Endometrium (tissue), 2 donors: ENCODE results near the gene ZNF98.

ENCODE experiments used
- FAIRE-seq: peaks from 2 replicates; lab custom pipeline; 2012; peaks lifted over from hg19 to GRCh38; lab: Jason Lieb, UNC
- donor health status: control.
- donor health status: control.

Gene ZNF98

DNA sequence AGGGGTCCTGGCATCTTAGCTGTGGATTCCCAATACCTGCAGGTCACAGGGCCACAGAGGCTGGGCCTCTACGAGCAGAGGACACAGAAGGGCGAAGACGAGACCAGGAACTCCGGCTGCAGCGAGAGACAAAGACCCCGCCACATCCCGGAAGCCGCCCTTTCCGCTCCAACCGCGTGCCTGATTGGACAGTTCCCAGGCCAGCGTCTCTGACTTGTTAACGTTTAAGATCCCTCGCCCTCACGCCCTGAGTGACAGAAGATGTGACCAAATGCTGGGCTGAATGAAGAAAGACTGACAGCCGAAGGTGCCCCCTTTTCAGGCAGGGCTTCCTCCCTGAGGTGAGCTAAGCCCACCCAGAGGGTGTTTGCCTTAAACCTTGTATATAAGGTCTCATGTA is at the start of gene ZNF98:
Gene ZNF98 (minus strand): TSS at position 136 of the 400 bp plus-strand sequence. CDS start 122 bp downstream, at position 14.
- FAIRE-seq = no peak

DNA sequence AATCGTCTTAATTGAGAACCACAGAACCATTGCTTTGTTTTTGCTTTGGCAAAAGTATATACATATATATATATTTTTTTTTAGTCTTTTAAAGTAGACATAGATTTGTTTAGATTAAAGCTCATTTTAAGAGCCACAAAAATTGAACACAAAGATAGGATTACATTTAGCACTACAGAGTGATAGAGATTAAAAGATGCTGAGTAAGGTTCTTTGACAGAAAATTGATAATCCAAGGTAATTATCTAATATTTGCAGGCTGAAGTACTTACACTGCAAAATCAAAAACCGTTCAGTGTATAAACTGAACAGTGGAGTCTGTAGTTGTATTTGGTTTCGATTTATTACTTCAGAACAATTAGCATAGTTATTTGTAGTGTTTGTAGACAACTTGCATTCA is 24.5 kb upstream of the ZNF98 start:
- no peak for FAIRE-seq

DNA sequence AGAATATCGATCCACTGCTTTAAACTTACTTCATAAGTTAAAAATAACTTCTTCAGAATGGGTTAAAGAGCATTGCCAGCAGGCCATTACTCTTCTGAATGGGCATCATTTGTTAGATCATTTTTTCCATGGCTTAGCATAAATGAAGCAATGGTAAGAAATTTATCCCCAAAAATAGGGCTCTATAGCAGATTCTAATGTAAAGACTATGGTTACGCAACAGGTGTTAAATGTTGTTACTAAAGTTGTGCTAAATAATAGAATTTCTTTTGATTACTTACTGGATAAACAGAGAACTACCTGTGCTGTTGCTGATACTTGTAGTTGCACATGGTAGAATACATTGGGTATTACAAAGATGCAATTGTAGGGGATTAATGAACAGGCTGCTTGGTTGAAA is 15.9 kb upstream of the ZNF98 start:
- FAIRE-seq = no peak

DNA sequence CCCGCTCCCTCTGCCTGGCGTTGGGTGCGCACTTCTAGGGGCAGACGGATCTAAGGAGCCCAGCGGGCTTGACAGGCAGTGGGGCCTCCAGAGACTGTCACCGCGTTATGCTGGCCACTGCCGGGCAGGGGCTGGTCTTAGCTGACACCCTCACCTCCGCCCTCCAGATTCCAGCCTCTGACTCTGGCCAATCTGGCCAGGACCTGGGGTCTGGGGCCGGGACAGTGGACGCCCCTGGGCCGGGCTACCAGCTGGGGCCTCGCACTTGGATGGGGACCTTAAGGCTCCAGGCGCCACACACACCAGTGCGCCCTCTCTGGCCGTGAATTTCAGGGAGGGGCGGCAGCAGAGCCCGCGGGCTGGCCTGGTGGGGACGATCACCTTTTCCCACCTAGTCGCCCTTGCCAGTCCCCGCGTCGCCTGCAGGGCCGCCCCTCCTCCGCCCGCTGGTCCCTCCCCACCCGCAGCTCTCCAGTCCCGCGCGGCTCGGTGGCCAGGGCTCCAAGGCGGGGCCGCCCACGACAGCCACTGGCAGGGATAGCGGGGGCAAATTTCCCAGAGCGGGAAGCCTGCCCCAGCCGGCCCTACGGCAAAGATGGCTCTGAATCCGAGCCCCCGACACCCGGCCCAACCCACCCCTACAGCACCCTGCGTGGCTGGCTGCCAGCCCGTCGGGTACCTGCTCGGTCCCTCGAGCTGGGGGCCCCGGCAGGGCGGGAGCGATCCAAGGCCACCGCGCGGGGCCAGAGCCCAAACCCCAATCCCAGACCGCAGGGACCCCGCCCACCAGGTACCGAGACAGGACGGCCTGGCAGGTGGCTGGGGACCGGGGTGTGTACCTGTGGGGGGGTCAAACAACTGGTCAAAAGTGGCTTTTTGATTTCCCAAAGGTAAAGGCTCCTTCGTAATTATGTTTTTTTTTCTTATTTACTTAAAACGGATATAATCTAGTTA is 6.1 kb upstream of the ZNF98 start:
- no peak for FAIRE-seq

DNA sequence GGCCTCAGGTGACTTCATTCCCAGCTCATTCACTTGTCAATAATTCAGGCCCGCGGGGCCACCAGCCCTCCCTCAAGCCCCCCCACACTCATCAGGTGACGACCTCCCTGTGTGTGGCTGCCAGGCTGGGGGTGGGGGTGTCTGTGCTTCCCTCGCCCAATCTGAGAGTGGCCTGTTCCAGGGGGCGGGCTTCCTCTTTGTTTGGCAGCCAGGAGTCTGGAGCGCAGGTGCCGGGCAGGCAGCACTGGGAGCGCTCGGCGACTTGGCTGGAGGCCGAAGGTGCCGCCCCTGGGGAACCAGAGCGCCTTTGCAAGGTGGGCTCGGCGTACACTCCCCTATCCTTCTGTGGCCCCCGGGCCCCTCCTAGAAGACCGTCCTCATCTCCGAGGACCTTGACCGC is 5.4 kb upstream of the ZNF98 start:
- no peak for FAIRE-seq

DNA sequence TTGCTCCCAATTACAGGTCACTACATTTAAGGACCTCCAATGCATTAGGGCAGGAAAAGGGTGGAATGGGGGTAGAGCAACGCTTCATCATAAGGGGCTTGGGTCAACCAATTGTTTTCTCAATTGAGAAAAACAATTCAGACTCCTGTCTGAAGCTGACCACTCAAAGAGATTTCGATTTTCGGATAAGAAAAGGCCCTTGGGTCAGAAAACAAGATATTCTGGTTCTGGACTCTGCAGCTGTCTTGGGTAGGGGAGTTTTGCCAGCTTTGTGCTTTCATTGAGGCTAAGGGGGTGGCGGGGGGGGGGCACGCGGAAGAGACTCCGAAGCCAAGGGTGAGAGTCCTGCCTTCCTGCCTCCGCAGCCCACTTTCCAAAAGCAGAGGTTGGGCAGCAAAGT is 4.8 kb upstream of the ZNF98 start:
- no peak for FAIRE-seq

DNA sequence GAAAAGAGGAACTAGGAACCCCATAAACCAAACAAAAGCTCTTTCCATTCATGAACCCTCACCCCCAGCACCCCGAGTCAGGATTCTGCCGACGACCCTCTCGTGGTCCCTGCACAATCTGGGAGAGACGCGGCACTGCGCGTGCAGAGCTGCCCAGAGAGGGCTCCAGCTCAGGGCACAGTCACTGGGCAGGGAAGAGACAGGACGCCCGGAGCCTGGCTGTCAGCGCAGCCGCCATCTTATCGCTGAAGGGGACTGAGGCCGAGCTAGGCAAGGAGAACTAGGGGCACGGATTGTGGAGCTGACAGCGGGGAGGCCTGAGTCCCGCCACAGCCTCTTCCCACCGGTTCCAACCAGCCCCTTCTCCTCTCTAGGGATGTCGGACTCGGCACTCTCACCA is 349 bp downstream of the ZNF98 start:
- FAIRE-seq = no peak

DNA sequence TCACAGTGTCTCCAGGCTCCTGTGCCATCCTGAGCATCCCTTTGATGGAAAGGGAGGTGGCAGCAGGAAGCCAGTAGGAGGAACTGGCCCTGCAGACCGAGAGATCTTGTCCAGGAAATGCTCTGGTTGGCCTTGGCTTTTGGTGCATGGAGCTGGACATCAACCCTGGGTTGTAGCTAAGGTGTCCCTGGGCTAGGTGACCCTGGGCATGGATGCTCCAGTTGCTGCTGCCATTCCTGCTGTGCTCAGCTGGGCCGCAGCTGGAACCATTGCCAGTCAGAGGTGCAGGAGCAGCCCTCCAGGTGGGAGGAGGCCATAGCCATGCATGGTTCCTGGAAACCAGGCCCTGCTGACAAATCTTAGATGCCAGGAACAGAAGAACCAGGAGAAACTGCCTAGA is 67.5 kb downstream of the ZNF98 start:
- FAIRE-seq = no peak
